G401 (cell line): ENCODE measurements around the gene NRARP. TPM values are rescaled to one million over a fixed set of nuclear protein-coding genes. Genes with fewer than 3 reads are reported as not detected.

Source experiments
- DNase-seq: peaks from one replicate; pipeline ENCODE4 v3.0.0-alpha.2; 2015; ENCODE audit warnings: low spot score
- in situ Hi-C: cut with HindIII; loops from 2 replicates; pipeline ENCODE4 v1.10.0; 2016; ENCODE audit warnings: low sequenced_read_pairs, mixed read lengths
- total RNA-seq: library from RNA; depleted of rRNA; stranded (reverse); fragments of >200 nt; shearing (Covaris generic); gene quantifications from 2 replicates; pipeline ENCODE4 v1.2.3, GENCODE V29; 2014

NRARP gene
- total RNA-seq, 1 experiment from 2014 or later: 6.7 TPM

DNA sequence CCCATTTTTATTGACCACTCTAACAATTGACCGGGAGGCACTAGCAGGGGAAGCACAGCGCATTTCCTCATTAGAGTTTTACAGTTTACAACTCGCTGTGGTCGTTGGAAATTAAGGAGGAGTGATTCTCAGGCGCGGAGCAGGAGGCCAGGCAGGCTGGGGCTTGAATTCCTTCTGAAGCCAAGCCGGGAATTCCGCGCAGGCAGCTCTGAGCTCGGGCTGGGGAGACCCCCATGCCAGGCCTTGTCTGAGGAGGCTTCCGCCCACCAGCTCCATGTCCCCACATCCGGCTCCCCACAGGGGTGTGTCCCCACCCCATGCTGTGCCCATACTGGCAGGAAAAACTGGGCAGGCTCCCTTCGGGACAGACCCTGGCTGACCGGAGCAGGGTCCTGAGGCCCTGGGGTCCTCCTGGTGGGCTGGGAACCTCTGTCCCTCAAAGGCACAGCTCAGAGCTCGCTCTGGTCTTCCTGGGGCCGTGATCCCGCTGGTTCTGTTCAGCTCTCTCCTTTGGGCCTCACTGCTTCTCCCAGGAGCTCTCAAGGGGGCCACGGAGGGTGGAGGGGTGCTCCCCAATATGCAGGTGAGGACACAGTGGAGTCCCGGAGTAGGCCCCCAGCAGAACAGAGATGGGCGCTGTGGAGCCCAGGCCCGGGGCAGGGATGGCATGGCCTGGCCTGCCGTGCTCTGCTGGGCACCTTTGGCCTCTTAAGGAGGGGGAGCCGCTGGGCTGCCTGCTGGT lies 1.3 kb upstream of the NRARP start:
- DNase-seq: peak; percentile 22
- in situ Hi-C loops: no loop called here

DNA sequence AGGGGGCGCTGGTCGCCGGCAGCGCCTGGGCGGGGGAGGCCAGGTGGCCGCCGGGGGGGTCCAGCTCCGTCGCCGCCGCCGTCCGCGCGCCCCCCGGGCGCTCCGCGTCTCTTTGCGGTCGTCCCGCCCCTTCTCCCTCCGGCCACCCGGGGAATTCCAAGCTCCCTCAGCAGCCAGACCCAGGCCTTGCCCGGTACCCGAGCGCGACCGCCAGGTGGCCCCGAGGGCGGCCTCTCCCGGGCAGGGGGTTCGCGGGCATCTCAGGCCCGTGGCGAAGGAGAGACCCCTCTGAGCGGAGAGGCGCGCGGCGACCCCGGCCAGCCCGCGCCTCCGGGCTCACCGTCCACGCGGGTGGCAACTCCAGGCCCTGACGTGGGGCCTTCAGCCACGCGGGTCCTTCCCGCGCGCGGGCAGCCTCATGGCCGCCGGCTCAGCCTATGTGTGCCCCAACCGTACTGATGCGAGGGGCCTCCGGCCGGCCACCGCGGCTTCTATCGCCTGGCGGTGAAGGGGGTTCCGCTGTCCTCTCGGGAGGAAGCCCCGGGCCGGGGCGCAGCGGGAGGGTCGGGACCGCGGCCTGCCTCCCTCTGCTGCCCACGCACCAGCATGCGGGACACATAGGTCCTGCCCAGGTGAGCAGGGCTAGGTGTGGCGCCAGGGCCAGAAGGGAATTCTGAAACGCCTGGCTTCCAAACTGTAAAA lies 529 bp upstream of the NRARP start:
- in situ Hi-C loops: no loop called here
- DNase-seq: no peak

GRCh38 chr9:137301081-137301947 lies 757 bp downstream of the NRARP start:
- DNase-seq: peak; percentile 34
- in situ Hi-C loops: no loop called here

DNA sequence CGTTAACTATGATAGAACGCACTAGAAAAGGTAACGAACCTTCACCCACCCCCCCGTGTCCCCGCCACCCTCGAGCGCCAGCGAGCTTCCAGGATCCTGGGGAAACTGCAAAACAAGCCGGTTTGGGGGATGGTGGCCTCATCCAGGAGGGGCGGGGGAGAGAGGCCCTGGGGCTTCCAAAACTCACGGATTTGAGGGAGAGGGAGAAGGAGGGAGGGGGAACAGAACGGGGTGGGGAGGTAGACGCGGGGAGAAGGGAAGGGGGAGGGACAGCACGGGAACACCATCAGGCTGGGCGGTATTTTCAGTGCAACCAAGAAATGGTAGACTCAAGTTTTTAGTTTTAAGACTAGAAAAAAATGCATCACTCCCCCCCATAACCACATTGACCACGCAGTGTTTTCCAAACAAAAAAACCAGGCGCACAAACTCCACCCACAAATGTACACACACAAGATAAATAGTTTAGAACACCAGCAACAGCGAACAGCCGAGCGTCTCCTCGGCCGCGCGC lies 1.4 kb downstream of the NRARP start:
- DNase-seq: no peak
- in situ Hi-C loops: no loop called here

DNA sequence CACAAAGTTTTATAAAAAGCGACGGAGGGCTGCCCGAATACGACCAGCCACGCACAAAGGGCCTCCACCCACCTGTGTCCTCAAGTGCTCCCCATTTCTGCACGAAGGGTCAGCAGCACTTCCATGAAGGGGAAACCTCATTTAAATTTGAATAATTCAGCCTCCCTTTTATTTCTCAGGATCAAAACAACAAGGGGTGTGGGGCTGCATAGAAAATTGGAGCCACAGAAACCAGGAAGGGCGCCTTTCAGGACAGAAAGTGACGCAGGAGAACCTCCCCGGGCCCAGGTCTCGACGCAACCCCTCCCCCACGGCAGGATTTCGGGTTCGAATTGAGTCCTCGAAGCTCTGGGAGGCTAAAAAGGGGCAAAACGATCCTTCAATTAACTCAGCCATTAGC lies 2.1 kb downstream of the NRARP start:
- in situ Hi-C loops: no loop called here
- peak; percentile 24 for DNase-seq

DNA sequence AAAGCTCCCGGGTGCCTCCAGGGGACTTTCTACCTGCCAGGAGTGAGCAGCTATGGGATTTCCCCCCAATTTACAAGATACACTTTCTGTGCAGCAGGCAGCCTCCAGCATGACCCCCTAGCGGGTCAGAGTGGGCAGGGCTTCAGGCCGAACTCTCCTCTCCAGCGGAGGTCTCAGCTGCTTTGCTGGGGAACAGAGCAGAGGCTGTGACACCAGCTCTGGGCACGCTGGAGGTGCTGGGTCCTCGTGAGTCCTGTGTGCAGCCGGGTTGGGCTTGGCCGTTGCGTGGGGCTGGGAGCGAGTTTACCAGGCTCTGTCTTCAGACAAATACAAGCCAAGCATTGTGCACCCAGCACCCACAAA lies 2.9 kb downstream of the NRARP start:
- in situ Hi-C loops: no loop called here
- no peak for DNase-seq

GRCh38 chr9:137298401-137299202 lies 3.5 kb downstream of the NRARP start:
- in situ Hi-C loops: no loop called here
- no peak for DNase-seq

GRCh38 chr9:137297966-137298365 lies 4.1 kb downstream of the NRARP start:
- in situ Hi-C loops: no loop called here
- no peak for DNase-seq

DNA sequence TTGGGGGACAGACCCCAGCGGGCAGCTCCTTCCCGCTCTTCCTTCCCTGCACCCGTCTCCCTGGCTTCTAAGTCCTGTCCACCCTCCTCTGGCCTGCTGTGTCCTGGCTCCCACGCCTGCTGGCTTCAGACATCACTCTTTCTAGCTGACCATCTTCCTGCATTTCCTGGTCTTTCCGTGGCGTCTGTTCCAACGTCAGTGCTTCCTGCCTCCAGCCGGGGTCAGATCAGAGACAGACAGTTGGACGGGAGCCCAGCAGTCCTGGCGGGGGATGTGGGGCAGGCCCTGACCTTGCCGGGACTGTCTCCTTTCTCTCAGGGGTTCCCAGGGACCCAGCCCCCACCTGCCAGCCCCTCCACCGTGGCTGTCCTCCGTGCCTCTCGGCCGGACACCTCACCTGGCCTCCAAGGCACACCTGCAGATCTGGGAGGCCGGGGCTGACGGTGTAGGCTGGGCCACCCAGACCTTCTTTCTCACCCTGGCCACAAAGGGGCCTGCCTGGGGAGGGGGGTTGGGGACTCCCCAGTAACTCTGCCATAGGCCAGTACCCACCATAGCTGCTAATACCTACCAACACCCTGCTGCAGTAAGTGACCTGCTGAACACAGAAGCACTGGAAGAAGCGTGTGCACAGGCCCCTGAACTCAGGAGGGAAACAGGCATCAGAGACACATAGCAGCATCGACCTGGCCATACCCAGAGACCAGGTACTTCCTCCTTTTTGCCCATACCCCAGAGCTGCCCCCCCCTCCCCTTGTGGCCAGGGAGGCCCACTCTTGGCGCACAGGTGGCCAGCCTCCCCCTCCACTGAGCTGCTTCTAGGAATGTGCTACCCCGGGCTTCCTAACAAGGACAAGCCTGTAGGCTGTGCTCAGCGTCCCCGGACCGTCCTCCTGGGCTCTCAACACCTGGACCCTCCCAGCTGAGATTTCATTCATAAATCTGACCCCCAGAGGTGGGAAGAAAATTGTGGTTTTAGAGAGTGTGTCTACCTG lies 5.1 kb downstream of the NRARP start:
- in situ Hi-C loops: no loop called here

DNA sequence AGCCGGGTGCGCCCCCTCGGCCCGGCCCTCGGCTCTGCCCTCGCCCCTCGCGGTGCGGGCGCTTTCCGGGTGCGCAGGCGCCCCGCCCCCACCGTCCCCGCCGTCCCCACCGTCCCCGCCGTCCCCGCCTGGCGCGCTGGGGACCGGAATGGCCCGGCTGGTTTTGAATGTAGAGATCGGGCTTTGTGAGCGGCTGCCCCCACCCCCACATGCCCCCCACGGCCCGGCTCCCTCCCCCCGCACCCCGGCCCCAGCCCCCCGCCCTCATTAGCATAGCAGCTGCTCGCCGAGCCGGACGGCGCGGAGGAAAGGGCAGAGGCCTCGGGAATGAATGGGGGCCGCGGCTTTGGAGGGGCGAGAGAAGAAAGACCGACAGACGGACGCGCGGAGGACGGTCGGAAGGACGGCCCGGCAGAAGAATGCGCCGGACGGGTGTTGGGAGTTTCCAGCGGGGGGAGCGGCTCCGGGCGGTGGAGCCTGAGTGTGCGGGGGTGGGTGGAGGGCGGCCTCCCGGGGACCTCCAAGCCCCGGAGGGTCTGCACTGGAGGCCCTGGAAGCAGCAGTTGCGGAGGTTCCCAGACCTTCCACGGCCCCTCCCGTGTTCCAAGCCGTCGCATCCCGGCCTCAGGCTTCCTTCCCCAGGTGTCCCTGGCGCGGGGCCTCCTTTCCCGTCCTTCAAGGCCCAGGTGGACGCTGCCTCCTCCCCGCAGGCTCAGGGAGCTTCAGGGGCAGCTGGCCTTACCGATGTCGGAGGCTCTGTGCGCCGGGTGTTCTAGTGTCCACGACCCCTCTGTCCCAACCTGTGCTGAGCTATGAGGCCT lies 6.0 kb downstream of the NRARP start:
- no peak for DNase-seq
- in situ Hi-C loops: no loop called here

More for the DNA sequence above, 5.1 kb downstream of the NRARP start:
- no peak for DNase-seq

DNA sequence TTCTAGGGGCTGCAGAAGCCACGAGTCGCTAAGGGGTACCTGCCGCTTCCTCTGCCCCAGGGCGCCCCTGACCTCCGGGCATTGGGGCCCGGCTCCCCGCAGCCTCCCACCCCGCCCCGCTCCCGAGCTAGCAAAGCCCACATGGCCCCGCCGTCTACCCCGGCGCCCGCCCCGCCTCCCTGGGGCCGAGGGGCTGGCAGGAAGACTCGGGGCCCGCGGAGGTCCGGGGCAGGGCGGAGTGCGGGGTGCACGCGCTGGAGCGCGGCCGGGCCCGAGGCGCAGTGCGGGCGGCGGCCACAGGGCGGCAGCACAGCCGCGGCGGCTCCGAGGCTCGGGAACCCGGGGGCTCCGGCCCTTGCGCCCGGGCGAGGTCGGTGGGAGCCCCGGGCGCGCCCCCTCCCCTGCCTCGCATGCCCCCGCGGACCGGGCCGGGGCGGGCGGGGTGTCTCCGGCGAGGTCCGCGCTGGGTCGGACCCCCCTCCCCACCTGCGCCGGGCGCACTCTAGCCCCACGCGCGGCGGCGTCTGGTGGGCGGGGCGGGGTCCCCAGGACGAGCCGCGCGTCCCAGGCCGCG lies 6.7 kb downstream of the NRARP start:
- in situ Hi-C loops: no loop called here
- DNase-seq: no peak

DNA sequence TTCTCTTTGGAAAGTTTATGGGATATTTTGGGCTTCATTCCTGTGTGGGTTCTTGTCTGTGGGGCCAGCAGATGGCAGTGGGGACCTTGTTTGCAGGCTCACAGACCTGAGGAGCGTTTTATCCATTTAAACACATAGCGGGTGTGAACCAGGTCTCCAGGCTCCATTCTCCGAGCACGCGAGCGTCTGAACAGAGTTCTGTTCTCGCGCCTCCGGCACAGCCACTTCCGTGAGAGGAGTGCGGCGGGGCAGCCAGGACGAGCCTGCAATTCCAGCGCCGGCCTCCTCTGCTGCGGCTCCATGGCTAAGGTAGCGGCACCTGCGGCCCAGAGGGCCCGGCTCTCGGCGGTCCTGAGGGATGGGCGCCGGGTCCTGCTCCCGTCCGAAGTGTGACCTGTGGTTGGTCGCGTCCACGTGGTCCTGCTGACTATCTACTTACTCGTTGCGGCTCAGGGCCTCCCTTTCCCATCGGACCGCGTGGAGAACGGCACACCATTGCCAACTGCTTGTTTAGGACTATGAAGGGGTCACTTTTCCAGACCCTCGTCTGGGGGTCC lies 7.3 kb downstream of the NRARP start:
- in situ Hi-C loops: no loop called here
- DNase-seq: no peak

GRCh38 chr9:137294091-137294680 lies 7.9 kb downstream of the NRARP start:
- DNase-seq: peak; percentile 23
- in situ Hi-C loops: no loop called here

DNA sequence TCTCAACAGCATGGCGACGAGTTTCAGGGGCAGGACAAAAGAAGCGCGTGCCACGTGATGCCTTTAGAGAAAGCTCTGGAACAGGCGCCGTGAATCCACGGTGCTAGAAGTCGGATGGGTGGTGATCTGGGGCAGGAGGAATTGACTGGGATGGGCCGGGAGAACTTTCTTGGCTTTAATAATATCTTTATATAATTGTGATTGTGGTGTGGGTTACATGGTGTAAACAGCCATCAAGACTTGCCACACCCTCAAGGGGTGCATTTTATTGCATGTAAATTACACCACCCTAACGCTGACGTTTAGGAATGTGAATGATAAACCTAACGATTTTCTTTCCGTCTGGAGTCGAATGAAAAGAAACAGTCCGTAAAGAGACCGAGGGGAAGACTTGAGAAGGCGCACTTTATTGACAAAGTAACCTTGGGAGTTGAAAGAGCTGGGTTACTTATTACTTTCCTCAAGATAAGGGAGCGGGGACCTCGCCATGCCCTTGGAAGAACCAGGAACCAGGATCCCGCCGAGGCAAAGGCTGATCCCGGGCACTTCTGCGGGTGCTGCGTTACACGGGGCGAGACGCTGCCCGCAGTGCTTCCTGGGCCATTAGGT lies 8.5 kb downstream of the NRARP start:
- in situ Hi-C loops: no loop called here
- DNase-seq: no peak

DNA sequence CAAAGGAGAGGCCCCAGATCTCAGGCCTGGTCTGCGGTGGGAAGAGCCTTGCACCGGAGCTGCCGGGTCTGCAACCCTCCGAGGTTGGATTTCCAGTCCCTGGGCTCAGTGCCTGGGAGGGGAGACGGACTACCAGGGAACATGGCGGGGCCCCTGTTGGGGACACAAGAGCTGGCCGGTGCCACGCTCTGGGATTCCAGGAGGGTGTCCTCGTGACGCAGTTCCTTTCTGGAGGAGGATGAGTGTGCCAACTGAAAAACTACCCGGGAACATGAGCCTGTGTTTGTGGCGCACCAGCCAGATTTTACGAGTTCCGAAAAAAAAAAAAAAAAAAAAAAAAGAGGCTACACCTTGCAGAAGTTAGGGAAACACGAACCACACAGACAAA lies 9.0 kb downstream of the NRARP start:
- in situ Hi-C loops: no loop called here
- no peak for DNase-seq

GRCh38 chr9:137286975-137287383 lies 15.1 kb downstream of the NRARP start:
- DNase-seq: peak; percentile 30
- in situ Hi-C loops: no loop called here
